ENCODE measurements around the gene TMEM130. TPM values are rescaled to one million over a fixed set of nuclear protein-coding genes. Genes with fewer than 3 reads are reported as not detected.

The TMEM130 gene
- polyA plus RNA-seq, 1 of the 3 experiments (the other 2 are of a cell fraction), result 1.2 TPM

- Histone ChIP-seq H3K36me3 (replicated peaks in 1 of 2; ENCODE audit: control insufficient read depth in 1 of 2, insufficient read depth in 2 of 2, low read length in 1 of 2) (no peaks in the 10 kb centered on the region), H3K4me2 (no peak overlapping the region), H3K9me2 (no peaks in the 10 kb centered on the region), H3K27me3 (ENCODE audit: insufficient read depth) (no peaks in the 10 kb centered on the region), H2AFZ (ENCODE audit: low read depth) (no peak overlapping the region), H3K9me3 (no peaks in the 10 kb centered on the region), H3K79me2 (ENCODE audit: insufficient read depth) (no peaks in the 10 kb centered on the region), H3K9ac (no peak overlapping the region), H3K4me3 (ENCODE audit: low read depth in 2 of 2, low read length in 1 of 2) (no peak overlapping the region), H3K4me1 (ENCODE audit: control insufficient read depth in 1 of 2, insufficient read depth in 2 of 2, low read depth in 1 of 2, low read length in 1 of 2) (peaks cover 0 to 19% of the 10 kb centered on the region in 2 experiments; a peak in 1 of 4 replicates), H3K27ac (ENCODE audit: low read depth in 2 of 2, low read length in 1 of 2) (no peak overlapping the region), H4K20me1 (ENCODE audit: insufficient read depth) (no peaks in the 10 kb centered on the region), H3F3A (replicated peaks; ENCODE audit: insufficient read depth) (no peaks in the 10 kb centered on the region)
- WGBS (ENCODE audit: low lambda C conversion rate), result 26% methylated on average over 3 of the region's 3 CpGs
- DNase-seq, result no peak
- CTCF ChIA-PET, result interaction anchor here (1.0 to 7.5 kb wide), 6 partner anchors 25 to 372 kb away, joined by 3 to 41 read pairs (median 7); no protein-coding TSS in a partner anchor
- TF ChIP-seq TEAD4 (IDR thresholded peaks at IDR 0.05; ENCODE audit: borderline replicate concordance, insufficient read depth) (no peak), RAD21 (IDR thresholded peaks at IDR 0.05; ENCODE audit: low read length) (no peak), PBX3 (IDR thresholded peaks at IDR 0.05) (no peak), GABPA (IDR thresholded peaks at IDR 0.05; ENCODE audit: low read depth) (no peak), EP300 (IDR thresholded peaks at IDR 0.05; ENCODE audit: borderline replicate concordance in 1 of 2, low read depth in 1 of 2, low read length in 1 of 2) (no peak), ELF1 (IDR thresholded peaks at IDR 0.05) (no peak), MEF2A (IDR thresholded peaks at IDR 0.05; ENCODE audit: borderline replicate concordance, low read depth) (no peak), POLR2AphosphoS5 (IDR thresholded peaks at IDR 0.05; ENCODE audit: low read depth, low read length) (no peak), RFX5 (IDR thresholded peaks at IDR 0.05; ENCODE audit: low read length) (no peak), SIN3A (IDR thresholded peaks at IDR 0.05; ENCODE audit: borderline replicate concordance, low read depth, low read length) (no peak), FOSL2 (IDR thresholded peaks at IDR 0.05; ENCODE audit: borderline replicate concordance, low read depth) (no peak), EZH2phosphoT487 (IDR thresholded peaks at IDR 0.05; ENCODE audit: borderline replicate concordance, low read depth) (no peak), SMC3 (IDR thresholded peaks at IDR 0.05; ENCODE audit: low read depth, low read length) (no peak)
- TF ChIP-seq, protein P1, sequence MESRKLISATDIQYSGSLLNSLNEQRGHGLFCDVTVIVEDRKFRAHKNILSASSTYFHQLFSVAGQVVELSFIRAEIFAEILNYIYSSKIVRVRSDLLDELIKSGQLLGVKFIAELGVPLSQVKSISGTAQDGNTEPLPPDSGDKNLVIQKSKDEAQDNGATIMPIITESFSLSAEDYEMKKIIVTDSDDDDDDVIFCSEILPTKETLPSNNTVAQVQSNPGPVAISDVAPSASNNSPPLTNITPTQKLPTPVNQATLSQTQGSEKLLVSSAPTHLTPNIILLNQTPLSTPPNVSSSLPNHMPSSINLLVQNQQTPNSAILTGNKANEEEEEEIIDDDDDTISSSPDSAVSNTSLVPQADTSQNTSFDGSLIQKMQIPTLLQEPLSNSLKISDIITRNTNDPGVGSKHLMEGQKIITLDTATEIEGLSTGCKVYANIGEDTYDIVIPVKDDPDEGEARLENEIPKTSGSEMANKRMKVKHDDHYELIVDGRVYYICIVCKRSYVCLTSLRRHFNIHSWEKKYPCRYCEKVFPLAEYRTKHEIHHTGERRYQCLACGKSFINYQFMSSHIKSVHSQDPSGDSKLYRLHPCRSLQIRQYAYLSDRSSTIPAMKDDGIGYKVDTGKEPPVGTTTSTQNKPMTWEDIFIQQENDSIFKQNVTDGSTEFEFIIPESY (IDR thresholded peaks at IDR 0.05; ENCODE audit: borderline replicate concordance, low read depth), result no peak
- TF ChIP-seq, protein P2, sequence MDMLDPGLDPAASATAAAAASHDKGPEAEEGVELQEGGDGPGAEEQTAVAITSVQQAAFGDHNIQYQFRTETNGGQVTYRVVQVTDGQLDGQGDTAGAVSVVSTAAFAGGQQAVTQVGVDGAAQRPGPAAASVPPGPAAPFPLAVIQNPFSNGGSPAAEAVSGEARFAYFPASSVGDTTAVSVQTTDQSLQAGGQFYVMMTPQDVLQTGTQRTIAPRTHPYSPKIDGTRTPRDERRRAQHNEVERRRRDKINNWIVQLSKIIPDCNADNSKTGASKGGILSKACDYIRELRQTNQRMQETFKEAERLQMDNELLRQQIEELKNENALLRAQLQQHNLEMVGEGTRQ (IDR thresholded peaks at IDR 0.05; ENCODE audit: borderline replicate concordance, low read depth, low read length), result no peak
- POLR2A ChIA-PET, result no interaction called here
These were observed 63.6 kb downstream of the TMEM130 start for GRCh38 chr7:98805956-98806838.

All from SK-N-SH (cell line).